K562 (cell line): ENCODE measurements around the gene FHIT. TPM values are rescaled to one million over a fixed set of nuclear protein-coding genes. Genes with fewer than 3 reads are reported as not detected.

Experiments used
- ATAC-seq: fragments of 200-7000 bp; cut with Tn5 transposase; 3 replicates; pipeline ENCODE4 v1.9.1; 2020; ENCODE audit warnings: moderate library complexity
- BruUV-seq: library from RNA; stranded (reverse); fragments of 400-500 nt; replicated peaks from 2 replicates; lab custom pipeline; 2021; lab: Mats Ljungman, UMichigan
- CTCF ChIA-PET: fragments of 300-600 bp; formaldehyde crosslinking; extraction: SDS; loops from one replicate; lab custom pipeline; 2021; ENCODE audit warnings: low intra/inter-chr PET ratio; lab: Yijun Ruan, JAX
- POLR2A ChIA-PET: fragments of 300-600, 350-650 bp; sonication (Branson Sonifier 250); formaldehyde crosslinking; extraction: SDS; loops from one replicate; lab custom pipeline; 2021; ENCODE audit warnings: antibody characterized with exemption, inconsistent platforms; lab: Yijun Ruan, JAX
- DNase-seq, 4 experiments: peaks; one replicate each; pipeline versions ENCODE4 v3.0.0 to v3.0.0-alpha.2; 2011 to 2018; ENCODE audit warnings: low spot score in 3 of 4, mixed read lengths in 3 of 4; ENCODE audit errors: extremely low read depth in 1 of 4
- FAIRE-seq: peaks from 2 replicates; lab custom pipeline; 2011; peaks lifted over from hg19 to GRCh38; lab: Jason Lieb, UNC
- H2AFZ ChIP-seq: 2 replicates; pipeline ENCODE4 v1.6.0; 2011; ENCODE audit warnings: low read depth, low read length, control low read depth, inconsistent platforms
- H3K27ac ChIP-seq: fragments of 200-600 bp; 3 replicates; pipeline ENCODE4 v1.8.0; 2011; ENCODE audit warnings: low read depth, mild to moderate bottlenecking, control low read depth, inconsistent platforms, low read length, moderate library complexity, mixed read lengths; ENCODE audit errors: extremely low read depth
- H3K27me3 ChIP-seq, 2 experiments: fragments of 300-600 bp in 1 of 2; 2 replicates in 1 of 2; 3 replicates in 1 of 2; pipeline versions ENCODE4 v1.6.0 to v1.8.0; 2011; ENCODE audit warnings: inconsistent platforms in 2 of 2, low read length in 2 of 2, mild to moderate bottlenecking in 1 of 2, mixed read lengths in 1 of 2, moderate library complexity in 1 of 2; ENCODE audit not compliant: control insufficient read depth in 2 of 2, insufficient read depth in 2 of 2
- H3K36me3 ChIP-seq: fragments of 300-600 bp; 3 replicates; pipeline ENCODE4 v1.8.0; 2011; ENCODE audit warnings: mild to moderate bottlenecking, low read length, inconsistent platforms; ENCODE audit not compliant: control insufficient read depth, insufficient read depth
- H3K4me1 ChIP-seq, 2 experiments: fragments of 200-600 bp in 1 of 2; replicated peaks in 1 of 2; 2 replicates in 1 of 2; 3 replicates in 1 of 2; pipeline versions ENCODE4 v1.5.1 to v1.8.0; 2011; ENCODE audit warnings: inconsistent platforms in 2 of 2, low read length in 2 of 2, mild to moderate bottlenecking in 1 of 2, mixed read lengths in 1 of 2, moderate library complexity in 1 of 2; ENCODE audit not compliant: control insufficient read depth in 2 of 2, insufficient read depth in 2 of 2
- H3K4me2 ChIP-seq: 2 replicates; pipeline ENCODE4 v1.6.1; 2011; ENCODE audit warnings: low read length, control low read depth, inconsistent platforms, mixed read lengths; ENCODE audit not compliant: insufficient read depth
- H3K4me3 ChIP-seq: fragments of 200-600 bp; sonication (generic), shearing (Covaris generic); 2 replicates; pipeline ENCODE4 v1.5.1; 2016; ENCODE audit warnings: control low read depth, inconsistent platforms
- H3K79me2 ChIP-seq: fragments of 200-600 bp; 3 replicates; pipeline ENCODE4 v1.8.0; 2011; ENCODE audit warnings: low read length, inconsistent platforms; ENCODE audit not compliant: control insufficient read depth, insufficient read depth
- H3K9ac ChIP-seq, 2 experiments: 2 replicates each; pipeline versions ENCODE4 v1.6.0 to v1.6.1; 2011; ENCODE audit warnings: low read depth in 2 of 2, low read length in 2 of 2, control low read depth in 1 of 2, inconsistent platforms in 1 of 2, mild to moderate bottlenecking in 1 of 2, mixed read lengths in 1 of 2; ENCODE audit not compliant: insufficient read depth in 1 of 2
- H3K9me1 ChIP-seq: one replicate; pipeline ENCODE4 v1.6.0; 2011; ENCODE audit warnings: inconsistent platforms, mild to moderate bottlenecking, low read length, moderate library complexity; ENCODE audit not compliant: control insufficient read depth, insufficient read depth
- H3K9me3 ChIP-seq: replicated peaks from 2 replicates; pipeline ENCODE4 v1.5.1; 2011; ENCODE audit warnings: low read depth, low read length, inconsistent platforms; ENCODE audit not compliant: control insufficient read depth, insufficient read depth
- H4K20me1 ChIP-seq: replicated peaks from 2 replicates; pipeline ENCODE4 v1.6.1; 2011; ENCODE audit warnings: low read length, inconsistent platforms, mixed read lengths; ENCODE audit not compliant: control insufficient read depth, insufficient read depth
- ZBTB40 ChIP-seq, 2 experiments: fragments of 450-650 bp in 1 of 2; sonication (generic) in 1 of 2; formaldehyde crosslinking in 1 of 2; IDR thresholded peaks; 2 replicates each; pipeline versions ENCODE4 v1.7.1 to v1.9.0; 2016 to 2022; ENCODE audit warnings: inconsistent platforms in 1 of 2, mild to moderate bottlenecking in 1 of 2, missing genetic modification reagents in 1 of 2
- ZNF77 ChIP-seq: fragments of 250-450 bp; sonication (Bioruptor Pico); IDR thresholded peaks from 2 replicates; pipeline ENCODE4 v1.5.0; 2020
- in situ Hi-C: fragments of 300-500 bp; cut with MboI; formaldehyde crosslinking; loops from 4 replicates; pipeline ENCODE4 v1.15.0; 2018; ENCODE audit warnings: inconsistent platforms, mixed read lengths
- intact Hi-C: fragments of 100-400 bp; cut with micrococcal nuclease; formaldehyde crosslinking; loops from 2 replicates; pipeline ENCODE4 v1.14.2; 2022
- polyA plus RNA-seq, 8 experiments: library from polyadenylated mRNA; depleted of rRNA in 4 of 8; stranded (reverse) in 5 of 8; unstranded in 3 of 8; fragments of >200 nt; fragmentation: Nextera tagmentation in 2 of 8; fragmentation: Illumina TruSeq in 1 of 8; extraction: Ambion mirVana in 2 of 8; extraction: Trizol in 1 of 8; gene quantifications; 2 replicates each; pipeline versions ENCODE4 v1.2.1 to v1.2.3, GENCODE V29; 2011 to 2014; ENCODE audit warnings: inconsistent platforms in 1 of 8, missing spikeins in 1 of 8
- total RNA-seq, 7 experiments: library from RNA; depleted of rRNA in 6 of 7; stranded (reverse); fragments of >200 nt in 6 of 7; fragmentation: Illumina TruSeq in 2 of 7; extraction: Trizol in 2 of 7; gene quantifications; 2 replicates each; pipeline versions ENCODE4 v1.2.1 to v1.2.3, GENCODE V29; 2011 to 2021; ENCODE audit warnings: low replicate concordance in 1 of 7

The FHIT gene
- total and polyA plus RNA-seq, 9 of the 15 experiments (the other 6 are each of a cell fraction or from before 2014, with no cell fraction given) = 1.7 to 9.1 (median 4.3) TPM

- FAIRE-seq = no peak
- no TSS peak for BruUV-seq
- in situ Hi-C loops = no loop called here
Observed at GRCh38 chr3:60513241-60513640, 738.0 kb downstream of the FHIT start.

More at GRCh38 chr3:60513241-60513640, 738.0 kb downstream of the FHIT start:
- no peaks in the 10 kb centered on the region for H4K20me1 ChIP-seq
- no peaks in the 10 kb centered on the region for H3K9me3 ChIP-seq
- ATAC-seq = no peak
- ChIA-PET CTCF (no interaction called here), POLR2A (no interaction called here)
- TF ChIP-seq ZBTB40 (IDR thresholded peaks at IDR 0.05) (peak; percentile 68), ZBTB40 (CRISPR knock-in tag; IDR thresholded peaks at IDR 0.05) (no peak), ZNF77 (no peak)
- DNase-seq = no peak
- no peaks in the 10 kb centered on the region for H3K79me2 ChIP-seq
- H3K36me3 ChIP-seq = no peaks in the 10 kb centered on the region
- H3K4me2 ChIP-seq = no peak overlapping the region
- H3K9ac ChIP-seq = no peak overlapping the region
- no peaks in the 10 kb centered on the region; a peak in 1 of 5 replicates for H3K4me1 ChIP-seq
- no peak overlapping the region for H3K27ac ChIP-seq
- H2AFZ ChIP-seq = no peak overlapping the region
- H3K9me1 ChIP-seq = no peaks in the 10 kb centered on the region
- intact Hi-C loops = no loop called here
- H3K27me3 ChIP-seq = no peaks in the 10 kb centered on the region
- no peak overlapping the region for H3K4me3 ChIP-seq
